PC-9 (cell line): Measurements from ENCODE around the gene NR4A1. TPM values are rescaled to one million over a fixed set of nuclear protein-coding genes. Genes with fewer than 3 reads are reported as not detected.

Source experiments
- BruUV-seq: library from RNA; stranded (reverse); fragments of 400-500 nt; replicated peaks from 2 replicates; lab custom pipeline; 2021; lab: Mats Ljungman, UMichigan
- CTCF ChIA-PET: fragments of 300-600 bp; sonication (Branson Sonifier 250); formaldehyde crosslinking; loops from one replicate; lab custom pipeline; 2022; ENCODE audit warnings: antibody characterized with exemption; lab: Charles Lee
- POLR2A ChIA-PET: fragments of 300-600 bp; sonication (Branson Sonifier 250); formaldehyde crosslinking; loops from one replicate; lab custom pipeline; 2022; ENCODE audit warnings: antibody characterized with exemption; ENCODE audit not compliant: unreplicated experiment; lab: Charles Lee
- DNase-seq, 2 experiments: peaks; one replicate each; pipeline versions ENCODE4 v3.0.0 to v3.0.0-alpha.2; 2015 to 2022; ENCODE audit warnings: mixed read lengths in 1 of 2
- H2AFZ ChIP-seq: fragments of 200-600 bp; sonication (generic); 2 replicates; pipeline ENCODE4 v1.8.1; 2017; ENCODE audit warnings: antibody characterized with exemption
- H3F3A ChIP-seq: fragments of 200-600 bp; sonication (generic); 2 replicates; pipeline ENCODE4 v1.8.1; 2017; ENCODE audit warnings: antibody characterized with exemption, mild to moderate bottlenecking, low read depth; ENCODE audit not compliant: insufficient read depth
- H3K27ac ChIP-seq: fragments of 200-600 bp; sonication (generic); 2 replicates; pipeline ENCODE4 v1.6.1; 2016; ENCODE audit warnings: mixed run types
- H3K27me3 ChIP-seq: fragments of 200-600 bp; sonication (generic); 2 replicates; pipeline ENCODE4 v1.6.1; 2016; ENCODE audit warnings: low read depth, mixed run types; ENCODE audit not compliant: insufficient read depth
- H3K36me3 ChIP-seq: fragments of 200-600 bp; sonication (generic); 2 replicates; pipeline ENCODE4 v1.6.1; 2016; ENCODE audit warnings: low read depth, mixed run types
- H3K4me1 ChIP-seq: fragments of 200-600 bp; sonication (generic); replicated peaks from 2 replicates; pipeline ENCODE4 v1.6.1; 2016; ENCODE audit warnings: mixed run types; ENCODE audit not compliant: insufficient read depth
- H3K4me2 ChIP-seq: fragments of 200-600 bp; sonication (generic); 2 replicates; pipeline ENCODE4 v1.6.1; 2017; ENCODE audit warnings: mixed run types
- H3K4me3 ChIP-seq: fragments of 200-600 bp; sonication (generic); 2 replicates; pipeline ENCODE4 v1.6.1; 2016; ENCODE audit warnings: mixed run types
- H3K79me2 ChIP-seq: fragments of 200-600 bp; sonication (generic); 2 replicates; pipeline ENCODE4 v1.6.1; 2017; ENCODE audit warnings: low read depth, mixed run types
- H3K9me2 ChIP-seq: fragments of 200-600 bp; sonication (generic); 2 replicates; pipeline ENCODE4 v1.8.1; 2017; ENCODE audit warnings: mild to moderate bottlenecking; ENCODE audit not compliant: insufficient read depth
- H3K9me3 ChIP-seq: fragments of 200-600 bp; sonication (generic); 2 replicates; pipeline ENCODE4 v1.8.1; 2016; ENCODE audit warnings: low read depth; ENCODE audit not compliant: insufficient read depth
- H4K20me1 ChIP-seq: fragments of 200-600 bp; sonication (generic); 2 replicates; pipeline ENCODE4 v1.8.1; 2017; ENCODE audit not compliant: insufficient read depth
- EZH2 ChIP-seq: fragments of 200-600 bp; sonication (generic); IDR thresholded peaks from 2 replicates; pipeline ENCODE4 v1.8.0; 2017; ENCODE audit warnings: antibody characterized with exemption, low read depth
- intact Hi-C: fragments of 100-400 bp; cut with micrococcal nuclease; formaldehyde crosslinking; loops from one replicate; pipeline ENCODE4 v1.10.0; 2022; ENCODE audit not compliant: unreplicated experiment
- total RNA-seq: library from RNA; stranded (reverse); gene quantifications from 2 replicates; pipeline ENCODE4 v1.2.3, GENCODE V29; 2021
- TF ChIP-seq, protein P1 (sequence below): fragments of 200-600 bp; sonication (generic); conservative IDR thresholded peaks from 2 replicates; pipeline ENCODE4 v1.6.1; 2017; ENCODE audit warnings: mixed run types, antibody characterized with exemption, mild to moderate bottlenecking, moderate library complexity

The NR4A1 gene
- total RNA-seq, 1 experiment from 2014 or later = 6.5 TPM

DNA sequence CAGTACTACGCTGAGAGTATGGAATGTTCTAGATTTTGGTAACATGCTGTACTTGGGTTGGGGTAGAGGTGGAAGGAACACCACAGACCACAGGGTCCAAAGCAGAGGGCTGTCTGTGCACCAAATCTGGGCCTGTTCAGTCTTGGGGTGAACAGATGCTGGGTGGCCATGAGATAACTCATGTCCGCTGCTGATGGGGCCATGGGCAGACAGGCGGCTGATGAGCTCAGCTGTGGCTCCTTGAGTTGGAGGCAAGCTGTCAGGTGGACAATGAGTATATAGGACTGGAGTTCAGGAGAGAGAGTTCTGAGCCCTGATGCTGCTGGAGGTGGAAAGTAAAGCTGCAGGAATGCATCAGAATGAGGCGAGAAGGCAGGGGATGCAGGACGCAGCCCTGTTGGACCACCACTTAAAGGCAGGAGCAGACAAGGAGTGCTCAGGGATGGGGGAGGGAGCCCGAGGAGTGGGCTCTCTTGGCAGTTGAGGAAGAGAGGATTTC lies 34.5 kb downstream of the NR4A1 start:
- TF ChIP-seq, protein P1, sequence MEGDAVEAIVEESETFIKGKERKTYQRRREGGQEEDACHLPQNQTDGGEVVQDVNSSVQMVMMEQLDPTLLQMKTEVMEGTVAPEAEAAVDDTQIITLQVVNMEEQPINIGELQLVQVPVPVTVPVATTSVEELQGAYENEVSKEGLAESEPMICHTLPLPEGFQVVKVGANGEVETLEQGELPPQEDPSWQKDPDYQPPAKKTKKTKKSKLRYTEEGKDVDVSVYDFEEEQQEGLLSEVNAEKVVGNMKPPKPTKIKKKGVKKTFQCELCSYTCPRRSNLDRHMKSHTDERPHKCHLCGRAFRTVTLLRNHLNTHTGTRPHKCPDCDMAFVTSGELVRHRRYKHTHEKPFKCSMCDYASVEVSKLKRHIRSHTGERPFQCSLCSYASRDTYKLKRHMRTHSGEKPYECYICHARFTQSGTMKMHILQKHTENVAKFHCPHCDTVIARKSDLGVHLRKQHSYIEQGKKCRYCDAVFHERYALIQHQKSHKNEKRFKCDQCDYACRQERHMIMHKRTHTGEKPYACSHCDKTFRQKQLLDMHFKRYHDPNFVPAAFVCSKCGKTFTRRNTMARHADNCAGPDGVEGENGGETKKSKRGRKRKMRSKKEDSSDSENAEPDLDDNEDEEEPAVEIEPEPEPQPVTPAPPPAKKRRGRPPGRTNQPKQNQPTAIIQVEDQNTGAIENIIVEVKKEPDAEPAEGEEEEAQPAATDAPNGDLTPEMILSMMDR = no peak
- TF ChIP-seq EZH2 = no peak
- POLR2A ChIA-PET = no interaction called here
- intact Hi-C loops = no loop called here

GRCh38 chr12:52086366-52086765 lies 35.1 kb downstream of the NR4A1 start:
- Histone ChIP-seq H3K4me1 (no peaks in the 10 kb centered on the region), H3K9me2 (no peaks in the 10 kb centered on the region), H3K27ac (no peak overlapping the region), H3K4me3 (no peak overlapping the region), H3F3A (peaks cover 11% of the 10 kb centered on the region; the same call in 1 of the 2 replicates), H3K9me3 (no peaks in the 10 kb centered on the region), H4K20me1 (no peaks in the 10 kb centered on the region), H3K4me2 (no peak overlapping the region), H2AFZ (no peak overlapping the region), H3K79me2 (no peaks in the 10 kb centered on the region), H3K36me3 (no peaks in the 10 kb centered on the region), H3K27me3 (peaks cover 20% of the 10 kb centered on the region)
- no TSS peak for BruUV-seq
- no peak for TF ChIP-seq EZH2
- TF ChIP-seq, protein P1 = no peak
- ChIA-PET POLR2A (no interaction called here), CTCF (no interaction called here)
- DNase-seq = no peak
- intact Hi-C loops = no loop called here

More for the DNA sequence above, 34.5 kb downstream of the NR4A1 start:
- BruUV-seq = no TSS peak
- DNase-seq = no peak
- H3K79me2 ChIP-seq = no peaks in the 10 kb centered on the region
- H3F3A ChIP-seq = peaks cover 11% of the 10 kb centered on the region; the same call in 1 of the 2 replicates
- no peak overlapping the region for H3K4me2 ChIP-seq
- no peak overlapping the region for H3K4me3 ChIP-seq
- peaks cover 13% of the 10 kb centered on the region for H3K27me3 ChIP-seq
- no peak overlapping the region for H2AFZ ChIP-seq
- H3K36me3 ChIP-seq = no peaks in the 10 kb centered on the region
- no peaks in the 10 kb centered on the region for H4K20me1 ChIP-seq
- H3K9me3 ChIP-seq = no peaks in the 10 kb centered on the region
- H3K9me2 ChIP-seq = no peaks in the 10 kb centered on the region
- CTCF ChIA-PET = no interaction called here
- H3K4me1 ChIP-seq = no peaks in the 10 kb centered on the region
- H3K27ac ChIP-seq = no peak overlapping the region

GRCh38 chr12:52086944-52087835 lies 35.9 kb downstream of the NR4A1 start:
- TF ChIP-seq, protein P1 = no peak
- H3K79me2 ChIP-seq = no peaks in the 10 kb centered on the region
- no peaks in the 10 kb centered on the region for H3K4me1 ChIP-seq
- no peaks in the 10 kb centered on the region for H3K36me3 ChIP-seq
- ChIA-PET CTCF (interaction anchor here (1.0 kb wide), 1 partner anchor 62 kb away, joined by 4 read pairs; no protein-coding TSS in a partner anchor), POLR2A (no interaction called here)
- intact Hi-C loops = no loop called here
- H3F3A ChIP-seq = peaks cover 11% of the 10 kb centered on the region; the same call in 1 of the 2 replicates
- H2AFZ ChIP-seq = no peak overlapping the region
- BruUV-seq = no TSS peak
- peaks cover 27% of the 10 kb centered on the region for H3K27me3 ChIP-seq
- DNase-seq = no peak
- H4K20me1 ChIP-seq = no peaks in the 10 kb centered on the region
- no peak overlapping the region for H3K4me3 ChIP-seq
- H3K4me2 ChIP-seq = no peak overlapping the region
- no peaks in the 10 kb centered on the region for H3K9me2 ChIP-seq
- no peak overlapping the region for H3K27ac ChIP-seq
- no peaks in the 10 kb centered on the region for H3K9me3 ChIP-seq
